SK-N-SH (cell line): ENCODE data around the gene KLHL18.

Experiments used
- FOXM1 ChIP-seq: IDR thresholded peaks from 2 replicates; pipeline ENCODE4 v1.4.0; 2012; ENCODE audit warnings: low read depth, mild to moderate bottlenecking
- TF ChIP-seq, protein P1 (sequence below): fragments of 200-600 bp; sonication (generic); IDR thresholded peaks from 2 replicates; pipeline ENCODE4 v1.6.1; 2017; ENCODE audit warnings: antibody characterized with exemption, mild to moderate bottlenecking, moderate library complexity
- TF ChIP-seq, protein P2 (sequence below): fragments of 150-350 bp; IDR thresholded peaks from 2 replicates; pipeline ENCODE4 v1.6.1; 2017; ENCODE audit warnings: antibody characterized with exemption, low read length, low read depth, borderline replicate concordance

DNA sequence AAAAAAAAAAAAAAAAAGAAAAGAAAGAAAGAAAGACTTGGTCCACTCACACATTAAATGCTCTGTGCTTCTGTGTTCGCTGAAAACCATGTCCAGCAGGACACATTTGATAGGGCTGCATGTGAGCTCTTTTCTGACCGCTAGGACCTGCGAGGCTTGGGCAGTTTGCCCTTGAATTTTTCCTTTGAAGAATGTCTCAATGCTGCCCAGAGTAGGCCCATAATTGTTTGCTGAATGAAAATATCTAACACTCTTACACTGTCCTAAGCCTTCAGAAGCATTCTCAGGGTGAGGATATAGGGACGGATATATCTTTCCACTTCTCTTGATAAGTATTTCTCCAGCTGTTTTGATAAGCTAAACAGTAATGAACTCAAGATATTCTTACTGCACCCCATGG lies 6.2 kb upstream of the KLHL18 start:
- TF ChIP-seq, protein P1, sequence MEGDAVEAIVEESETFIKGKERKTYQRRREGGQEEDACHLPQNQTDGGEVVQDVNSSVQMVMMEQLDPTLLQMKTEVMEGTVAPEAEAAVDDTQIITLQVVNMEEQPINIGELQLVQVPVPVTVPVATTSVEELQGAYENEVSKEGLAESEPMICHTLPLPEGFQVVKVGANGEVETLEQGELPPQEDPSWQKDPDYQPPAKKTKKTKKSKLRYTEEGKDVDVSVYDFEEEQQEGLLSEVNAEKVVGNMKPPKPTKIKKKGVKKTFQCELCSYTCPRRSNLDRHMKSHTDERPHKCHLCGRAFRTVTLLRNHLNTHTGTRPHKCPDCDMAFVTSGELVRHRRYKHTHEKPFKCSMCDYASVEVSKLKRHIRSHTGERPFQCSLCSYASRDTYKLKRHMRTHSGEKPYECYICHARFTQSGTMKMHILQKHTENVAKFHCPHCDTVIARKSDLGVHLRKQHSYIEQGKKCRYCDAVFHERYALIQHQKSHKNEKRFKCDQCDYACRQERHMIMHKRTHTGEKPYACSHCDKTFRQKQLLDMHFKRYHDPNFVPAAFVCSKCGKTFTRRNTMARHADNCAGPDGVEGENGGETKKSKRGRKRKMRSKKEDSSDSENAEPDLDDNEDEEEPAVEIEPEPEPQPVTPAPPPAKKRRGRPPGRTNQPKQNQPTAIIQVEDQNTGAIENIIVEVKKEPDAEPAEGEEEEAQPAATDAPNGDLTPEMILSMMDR: no peak
- no peak for TF ChIP-seq FOXM1
- TF ChIP-seq, protein P2, sequence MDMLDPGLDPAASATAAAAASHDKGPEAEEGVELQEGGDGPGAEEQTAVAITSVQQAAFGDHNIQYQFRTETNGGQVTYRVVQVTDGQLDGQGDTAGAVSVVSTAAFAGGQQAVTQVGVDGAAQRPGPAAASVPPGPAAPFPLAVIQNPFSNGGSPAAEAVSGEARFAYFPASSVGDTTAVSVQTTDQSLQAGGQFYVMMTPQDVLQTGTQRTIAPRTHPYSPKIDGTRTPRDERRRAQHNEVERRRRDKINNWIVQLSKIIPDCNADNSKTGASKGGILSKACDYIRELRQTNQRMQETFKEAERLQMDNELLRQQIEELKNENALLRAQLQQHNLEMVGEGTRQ: no peak
